ENCODE results near the gene MTUS2.
A peak's percentile ranks its signal among the peaks of the same experiment; 100 is the strongest.

Gene MTUS2

DNA sequence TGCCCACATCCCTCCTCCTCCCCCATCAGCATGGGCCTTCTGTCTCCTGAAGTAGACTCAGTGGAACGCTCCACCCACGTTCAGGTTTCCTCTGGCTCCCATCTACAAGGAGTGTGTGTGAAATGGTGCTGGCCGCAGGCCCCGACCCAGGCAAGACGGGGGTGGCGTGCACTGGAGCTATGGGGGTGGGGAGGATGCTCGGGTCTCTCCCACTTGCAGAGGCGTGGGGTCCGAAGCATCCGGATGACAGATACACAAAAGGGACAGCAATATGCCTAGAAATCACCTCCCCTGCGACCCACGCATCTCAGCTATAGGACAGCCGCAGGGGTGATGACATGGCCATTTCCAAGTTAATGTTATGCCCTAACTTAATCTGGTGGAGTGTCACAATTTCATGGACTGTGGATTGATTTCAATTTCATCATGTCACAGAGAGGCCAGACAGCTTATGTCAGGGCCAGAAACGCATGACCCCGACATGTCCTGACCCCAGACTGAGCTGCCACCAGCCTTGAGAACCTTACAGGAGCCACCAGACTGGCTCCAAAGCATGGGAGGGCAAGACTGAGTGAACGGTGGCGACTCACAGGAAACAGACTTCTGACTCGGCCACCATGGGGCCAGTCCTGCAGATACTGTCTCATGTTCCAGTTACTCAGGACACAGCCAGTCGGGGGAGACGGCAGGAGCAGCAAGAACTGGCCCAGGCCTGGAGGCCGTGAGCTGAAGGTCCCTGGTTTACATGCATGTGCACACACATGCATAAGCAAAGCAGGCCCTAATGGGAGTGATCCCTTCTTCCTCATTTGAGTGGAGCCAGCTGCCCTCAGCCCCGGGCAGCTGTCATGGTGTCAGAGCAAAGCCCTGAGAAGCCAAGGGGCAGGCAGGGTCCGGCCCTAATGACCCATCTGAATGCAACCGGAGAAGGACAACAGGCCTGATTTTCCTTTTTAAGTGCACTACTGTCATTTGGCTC, 693.2 kb downstream of the MTUS2 start:
- peak; percentile 48 for DNase-seq
- Histone ChIP-seq H3K4me1 (peaks cover 42% of the 10 kb centered on the region), H3K4me3 (ENCODE audit: low read depth, low read length) (no peak overlapping the region), H3K9me3 (no peaks in the 10 kb centered on the region), H3K27me3 (no peaks in the 10 kb centered on the region), H3K36me3 (peaks cover 68% of the 10 kb centered on the region)
- TF ChIP-seq, protein P1, sequence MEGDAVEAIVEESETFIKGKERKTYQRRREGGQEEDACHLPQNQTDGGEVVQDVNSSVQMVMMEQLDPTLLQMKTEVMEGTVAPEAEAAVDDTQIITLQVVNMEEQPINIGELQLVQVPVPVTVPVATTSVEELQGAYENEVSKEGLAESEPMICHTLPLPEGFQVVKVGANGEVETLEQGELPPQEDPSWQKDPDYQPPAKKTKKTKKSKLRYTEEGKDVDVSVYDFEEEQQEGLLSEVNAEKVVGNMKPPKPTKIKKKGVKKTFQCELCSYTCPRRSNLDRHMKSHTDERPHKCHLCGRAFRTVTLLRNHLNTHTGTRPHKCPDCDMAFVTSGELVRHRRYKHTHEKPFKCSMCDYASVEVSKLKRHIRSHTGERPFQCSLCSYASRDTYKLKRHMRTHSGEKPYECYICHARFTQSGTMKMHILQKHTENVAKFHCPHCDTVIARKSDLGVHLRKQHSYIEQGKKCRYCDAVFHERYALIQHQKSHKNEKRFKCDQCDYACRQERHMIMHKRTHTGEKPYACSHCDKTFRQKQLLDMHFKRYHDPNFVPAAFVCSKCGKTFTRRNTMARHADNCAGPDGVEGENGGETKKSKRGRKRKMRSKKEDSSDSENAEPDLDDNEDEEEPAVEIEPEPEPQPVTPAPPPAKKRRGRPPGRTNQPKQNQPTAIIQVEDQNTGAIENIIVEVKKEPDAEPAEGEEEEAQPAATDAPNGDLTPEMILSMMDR (IDR thresholded peaks at IDR 0.05; ENCODE audit: low read depth, low read length) = no peak

DNA sequence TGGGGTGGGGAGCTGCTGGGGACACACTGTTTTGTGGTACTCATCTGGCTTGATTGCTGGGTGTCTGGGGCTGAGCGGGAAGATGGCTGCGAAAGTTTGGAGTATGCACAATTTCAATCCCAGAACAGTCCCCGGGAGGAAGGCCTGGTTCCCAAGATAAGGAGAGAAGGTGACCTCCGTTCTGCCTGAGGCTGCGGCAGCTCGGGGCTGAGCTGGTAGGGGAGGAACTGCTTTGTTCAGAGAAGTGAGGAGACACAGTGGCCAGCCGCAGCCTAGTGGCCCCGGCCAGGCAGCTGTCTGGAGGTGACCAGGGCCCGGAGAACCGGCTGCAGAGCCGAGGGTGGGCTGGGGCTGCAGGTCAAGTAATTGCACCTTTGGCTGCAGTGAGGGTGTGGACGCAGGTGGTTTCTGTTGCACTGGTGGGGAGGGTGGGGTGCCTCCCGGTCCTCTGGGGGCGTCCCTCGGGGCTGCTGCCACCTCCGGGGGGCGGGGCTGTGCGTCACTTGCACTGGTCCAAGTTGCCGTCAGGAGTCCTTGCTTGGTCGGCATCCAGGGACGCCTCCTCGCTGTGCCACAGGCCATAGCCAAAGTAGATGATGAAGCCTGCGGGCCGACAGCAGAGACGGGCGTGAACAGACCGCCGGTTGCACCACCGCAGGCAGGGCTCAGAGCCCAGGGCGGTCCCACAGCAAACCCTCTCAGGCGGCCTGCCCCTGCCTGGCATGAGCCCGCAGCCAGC, 694.0 kb downstream of the MTUS2 start:
- H3K36me3 ChIP-seq = peaks cover 77% of the 10 kb centered on the region
- no peak overlapping the region for H3K4me3 ChIP-seq (ENCODE audit: low read depth, low read length)
- TF ChIP-seq, protein P1 (IDR thresholded peaks at IDR 0.05; ENCODE audit: low read depth, low read length) = no peak
- H3K4me1 ChIP-seq = peaks cover 34% of the 10 kb centered on the region
- no peaks in the 10 kb centered on the region for H3K27me3 ChIP-seq
- DNase-seq = peak; percentile 72
- H3K9me3 ChIP-seq = no peaks in the 10 kb centered on the region

DNA sequence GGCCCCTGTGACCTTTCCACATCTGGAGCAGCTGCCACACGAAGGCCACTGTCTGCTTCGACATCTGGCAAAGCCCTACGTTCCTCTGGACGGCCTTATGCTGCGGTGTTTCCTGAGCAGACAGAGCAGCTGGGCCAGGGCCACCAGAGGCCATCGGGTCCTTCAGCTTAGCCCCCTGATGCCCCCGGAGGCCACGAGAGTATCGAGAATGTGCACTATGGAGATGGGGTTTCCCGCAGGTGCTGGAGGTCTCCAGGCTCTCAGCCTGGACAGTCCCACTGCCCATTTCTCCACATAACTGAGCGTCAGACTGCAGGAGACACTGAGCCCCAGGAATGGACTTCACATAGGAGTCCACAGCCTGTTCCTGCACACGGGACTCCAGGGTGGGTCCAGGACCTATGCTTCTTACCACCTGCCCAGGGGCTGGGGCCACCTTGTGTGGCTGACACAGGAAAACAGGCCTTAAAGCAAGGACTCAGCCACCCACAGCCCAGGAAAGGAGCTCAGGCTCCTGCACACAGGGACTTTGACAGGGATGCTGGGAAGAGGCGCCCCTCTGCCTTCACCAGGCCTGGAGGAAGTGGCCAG, 694.7 kb downstream of the MTUS2 start:
- H3K36me3 ChIP-seq = peaks cover 81% of the 10 kb centered on the region
- H3K9me3 ChIP-seq = no peaks in the 10 kb centered on the region
- H3K27me3 ChIP-seq = no peaks in the 10 kb centered on the region
- no peak for DNase-seq
- no peak overlapping the region for H3K4me3 ChIP-seq (ENCODE audit: low read depth, low read length)
- TF ChIP-seq, protein P1 (IDR thresholded peaks at IDR 0.05; ENCODE audit: low read depth, low read length) = no peak
- H3K4me1 ChIP-seq = peaks cover 30% of the 10 kb centered on the region

DNA sequence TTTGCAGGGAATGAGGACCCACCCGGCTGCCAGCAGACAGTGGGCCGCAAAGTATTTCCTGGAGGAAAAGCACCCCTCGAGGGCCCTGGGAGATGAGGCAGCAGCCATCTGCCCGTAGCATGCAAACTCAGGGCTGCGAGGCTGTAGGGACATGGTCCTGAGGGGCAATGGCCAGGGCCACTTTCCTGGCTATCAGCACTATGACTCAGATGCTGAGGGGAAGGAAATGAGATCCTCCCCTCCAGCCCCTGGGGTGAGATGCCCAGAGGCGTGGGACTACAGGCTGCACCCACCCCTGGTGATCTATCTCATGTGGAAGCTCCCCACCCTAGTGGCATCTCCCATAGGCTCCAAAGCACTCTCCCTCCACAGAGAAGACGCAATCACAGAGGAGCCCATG, 695.2 kb downstream of the MTUS2 start:
- TF ChIP-seq, protein P1 (IDR thresholded peaks at IDR 0.05; ENCODE audit: low read depth, low read length) = no peak
- no peak overlapping the region for H3K4me3 ChIP-seq (ENCODE audit: low read depth, low read length)
- no peaks in the 10 kb centered on the region for H3K9me3 ChIP-seq
- no peaks in the 10 kb centered on the region for H3K27me3 ChIP-seq
- H3K36me3 ChIP-seq = peaks cover 83% of the 10 kb centered on the region
- DNase-seq = no peak
- H3K4me1 ChIP-seq = peaks cover 30% of the 10 kb centered on the region

DNA sequence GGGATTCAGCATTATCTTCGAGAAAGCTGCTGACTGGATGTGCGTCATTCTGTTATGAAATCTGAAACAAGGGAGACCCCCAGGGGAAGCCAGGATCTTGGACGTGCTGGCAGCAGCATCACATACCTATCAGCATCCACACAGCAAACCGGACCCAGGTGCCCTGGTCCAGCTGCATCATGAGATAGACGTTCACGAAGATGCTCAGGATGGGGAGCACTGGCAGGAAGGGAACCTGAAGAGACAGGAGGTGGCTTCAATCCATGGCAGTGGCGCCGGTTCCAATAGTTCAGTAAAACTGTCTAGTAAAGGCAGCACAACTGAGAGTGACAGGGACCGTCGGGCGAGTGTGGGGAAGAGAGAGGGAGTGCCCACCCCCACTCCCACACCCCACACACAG, 695.9 kb downstream of the MTUS2 start:
- Histone ChIP-seq H3K36me3 (peaks cover 85% of the 10 kb centered on the region), H3K4me3 (ENCODE audit: low read depth, low read length) (no peak overlapping the region), H3K4me1 (peaks cover 25% of the 10 kb centered on the region), H3K9me3 (no peaks in the 10 kb centered on the region), H3K27me3 (no peaks in the 10 kb centered on the region)
- DNase-seq = no peak
- TF ChIP-seq, protein P1 (IDR thresholded peaks at IDR 0.05; ENCODE audit: low read depth, low read length) = no peak

Measured in BE2C (cell line).